ENCODE measurements around the gene MARCHF10. TPM values are rescaled to one million over a fixed set of nuclear protein-coding genes. Genes with fewer than 3 reads are reported as not detected.
A peak's percentile ranks its signal among the peaks of the same experiment; 100 is the strongest.
"Not testable (repeated sequence)": the region's sequence is repeated elsewhere in the genome, so short reads cannot be mapped to it uniquely, and the experiment has no call there.

The MARCHF10 gene
- total RNA-seq, 1 donor from 2014 or later, result 0.51 TPM

DNA sequence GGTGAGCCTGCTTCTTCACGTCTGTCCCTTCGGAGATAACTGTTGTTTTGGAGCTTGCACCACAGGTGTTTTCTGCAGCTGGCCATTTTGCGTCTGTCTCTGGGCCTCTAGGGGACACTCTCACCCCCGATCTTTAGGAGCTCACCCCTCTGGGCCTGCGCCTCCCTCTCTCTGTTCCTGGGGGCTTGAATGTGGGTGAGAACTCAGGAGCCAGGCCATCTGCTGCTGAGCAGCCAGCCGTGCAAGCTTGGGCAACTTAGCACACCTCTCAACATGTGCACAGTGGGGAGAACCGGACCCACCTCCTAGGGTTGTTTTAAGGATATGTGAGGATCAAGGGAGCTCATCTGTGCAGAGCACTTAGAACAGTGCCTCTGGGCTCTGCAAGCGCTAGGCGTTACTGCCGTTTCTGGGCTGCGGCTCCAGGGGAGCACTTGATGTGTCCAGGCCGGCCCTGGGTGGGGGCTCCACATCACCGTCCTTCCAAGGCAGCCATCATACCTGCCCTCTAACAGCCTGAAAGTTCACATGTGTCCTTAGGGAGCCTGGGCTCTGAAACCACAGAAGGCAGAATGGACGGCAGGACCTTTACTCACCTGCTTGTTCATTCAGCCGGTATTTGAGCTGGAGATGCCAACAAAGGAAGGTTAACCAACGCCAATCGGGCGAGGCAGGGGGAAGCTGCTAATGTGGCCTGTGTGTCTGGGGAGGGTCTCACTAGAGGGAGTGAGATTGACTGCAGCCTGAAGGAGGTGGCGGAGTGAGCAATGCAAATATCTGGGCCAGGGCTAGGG is 114.3 kb downstream of the MARCHF10 start:
- H3K27ac Mint-ChIP-seq, result peak overlapping the region; percentile 54
- DNase-seq (ENCODE audit: low spot score), result no peak
- H3F3A ChIP-seq (ENCODE audit: low read depth), result peaks cover 10% of the 10 kb centered on the region

DNA sequence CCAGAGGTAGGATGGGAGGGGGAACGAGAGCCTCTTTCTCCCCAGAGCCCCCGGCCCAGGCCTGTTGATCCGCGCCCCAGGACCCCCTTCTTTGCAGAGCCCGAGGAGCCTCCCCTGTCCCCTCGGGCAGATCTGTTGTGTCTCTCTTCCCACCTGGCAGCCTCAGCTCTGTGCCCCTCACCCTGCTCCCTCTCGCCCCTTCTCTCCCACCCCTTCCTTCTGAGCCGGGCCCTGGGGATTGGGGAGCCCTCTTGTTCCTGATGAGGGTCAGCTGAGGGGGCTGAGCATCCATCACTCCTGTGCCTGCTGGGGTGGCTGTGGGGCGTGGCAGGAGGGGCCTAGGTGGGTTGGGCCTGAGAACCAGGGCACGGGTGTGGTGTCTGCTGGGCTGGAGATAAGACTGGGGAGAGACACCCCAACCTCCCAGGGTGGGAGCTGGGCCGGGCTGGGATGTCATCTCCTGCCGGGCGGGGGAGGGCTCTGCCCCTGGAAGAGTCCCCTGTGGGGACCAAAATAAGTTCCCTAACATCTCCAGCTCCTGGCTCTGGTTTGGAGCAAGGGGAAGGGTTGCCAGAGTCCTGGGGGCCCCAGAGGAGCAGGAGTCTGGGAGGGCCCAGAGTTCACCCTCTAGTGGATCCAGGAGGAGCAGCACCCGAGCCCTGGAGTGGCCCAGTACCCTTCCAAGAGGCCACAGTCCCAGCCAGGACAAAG is 115.2 kb downstream of the MARCHF10 start:
- H3K9me3 Mint-ChIP-seq, result no peaks in the 10 kb centered on the region
- H3K4me1 ChIP-seq, result peaks cover 19% of the 10 kb centered on the region
- peak; percentile 63 for DNase-seq (ENCODE audit: low spot score)
- H3K9me3 ChIP-seq (ENCODE audit: low read depth), result no peaks in the 10 kb centered on the region
- no peak overlapping the region for H3K9ac ChIP-seq
- H3K27ac ChIP-seq, result no peak overlapping the region
- no peak overlapping the region for H3K4me3 Mint-ChIP-seq
- peaks cover 2% of the 10 kb centered on the region for H3K36me3 Mint-ChIP-seq
- TF ChIP-seq, protein P1, sequence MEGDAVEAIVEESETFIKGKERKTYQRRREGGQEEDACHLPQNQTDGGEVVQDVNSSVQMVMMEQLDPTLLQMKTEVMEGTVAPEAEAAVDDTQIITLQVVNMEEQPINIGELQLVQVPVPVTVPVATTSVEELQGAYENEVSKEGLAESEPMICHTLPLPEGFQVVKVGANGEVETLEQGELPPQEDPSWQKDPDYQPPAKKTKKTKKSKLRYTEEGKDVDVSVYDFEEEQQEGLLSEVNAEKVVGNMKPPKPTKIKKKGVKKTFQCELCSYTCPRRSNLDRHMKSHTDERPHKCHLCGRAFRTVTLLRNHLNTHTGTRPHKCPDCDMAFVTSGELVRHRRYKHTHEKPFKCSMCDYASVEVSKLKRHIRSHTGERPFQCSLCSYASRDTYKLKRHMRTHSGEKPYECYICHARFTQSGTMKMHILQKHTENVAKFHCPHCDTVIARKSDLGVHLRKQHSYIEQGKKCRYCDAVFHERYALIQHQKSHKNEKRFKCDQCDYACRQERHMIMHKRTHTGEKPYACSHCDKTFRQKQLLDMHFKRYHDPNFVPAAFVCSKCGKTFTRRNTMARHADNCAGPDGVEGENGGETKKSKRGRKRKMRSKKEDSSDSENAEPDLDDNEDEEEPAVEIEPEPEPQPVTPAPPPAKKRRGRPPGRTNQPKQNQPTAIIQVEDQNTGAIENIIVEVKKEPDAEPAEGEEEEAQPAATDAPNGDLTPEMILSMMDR (IDR thresholded peaks at IDR 0.05), result peak; percentile 51
- no peak for TF ChIP-seq EZH2phosphoT487 (IDR thresholded peaks at IDR 0.05)
- H3K4me1 Mint-ChIP-seq, result peaks cover 16% of the 10 kb centered on the region
- no peak overlapping the region for H3K4me2 ChIP-seq
- H3K4me3 ChIP-seq, result no peak overlapping the region
- H3F3A ChIP-seq (ENCODE audit: low read depth), result peaks cover 10% of the 10 kb centered on the region
- H3K27ac Mint-ChIP-seq, result no peak overlapping the region
- H4K20me1 ChIP-seq (ENCODE audit: low read depth), result no peaks in the 10 kb centered on the region
- H2AFZ ChIP-seq (replicated peaks), result no peak overlapping the region
- no peaks in the 10 kb centered on the region for H3K27me3 ChIP-seq
- H3K79me2 ChIP-seq (ENCODE audit: low read depth), result no peaks in the 10 kb centered on the region
- no peaks in the 10 kb centered on the region for H3K36me3 ChIP-seq
- peaks cover 2% of the 10 kb centered on the region for H3K27me3 Mint-ChIP-seq (ENCODE audit: insufficient read depth, low read depth)

More for the DNA sequence above, 114.3 kb downstream of the MARCHF10 start:
- no peak overlapping the region for H3K4me3 Mint-ChIP-seq
- H4K20me1 ChIP-seq (ENCODE audit: low read depth), result no peaks in the 10 kb centered on the region
- H3K27me3 ChIP-seq, result no peaks in the 10 kb centered on the region
- H3K4me1 Mint-ChIP-seq, result peaks cover 16% of the 10 kb centered on the region
- H3K36me3 Mint-ChIP-seq, result peaks cover 2% of the 10 kb centered on the region
- H3K9me3 Mint-ChIP-seq, result no peaks in the 10 kb centered on the region
- no peaks in the 10 kb centered on the region for H3K9me3 ChIP-seq (ENCODE audit: low read depth)
- H3K79me2 ChIP-seq (ENCODE audit: low read depth), result no peaks in the 10 kb centered on the region
- no peaks in the 10 kb centered on the region for H3K36me3 ChIP-seq
- H3K9ac ChIP-seq, result no peak overlapping the region
- H3K27me3 Mint-ChIP-seq (ENCODE audit: insufficient read depth, low read depth), result peaks cover 2% of the 10 kb centered on the region
- peaks cover 19% of the 10 kb centered on the region for H3K4me1 ChIP-seq
- H2AFZ ChIP-seq (replicated peaks), result no peak overlapping the region
- H3K4me3 ChIP-seq, result no peak overlapping the region
- H3K4me2 ChIP-seq, result peak overlapping the region; percentile 32
- peak overlapping the region; percentile 37 for H3K27ac ChIP-seq
- TF ChIP-seq, protein P1 (IDR thresholded peaks at IDR 0.05), result no peak
- TF ChIP-seq EZH2phosphoT487 (IDR thresholded peaks at IDR 0.05) (no peak), EZH2 (IDR thresholded peaks at IDR 0.05) (no peak)

DNA sequence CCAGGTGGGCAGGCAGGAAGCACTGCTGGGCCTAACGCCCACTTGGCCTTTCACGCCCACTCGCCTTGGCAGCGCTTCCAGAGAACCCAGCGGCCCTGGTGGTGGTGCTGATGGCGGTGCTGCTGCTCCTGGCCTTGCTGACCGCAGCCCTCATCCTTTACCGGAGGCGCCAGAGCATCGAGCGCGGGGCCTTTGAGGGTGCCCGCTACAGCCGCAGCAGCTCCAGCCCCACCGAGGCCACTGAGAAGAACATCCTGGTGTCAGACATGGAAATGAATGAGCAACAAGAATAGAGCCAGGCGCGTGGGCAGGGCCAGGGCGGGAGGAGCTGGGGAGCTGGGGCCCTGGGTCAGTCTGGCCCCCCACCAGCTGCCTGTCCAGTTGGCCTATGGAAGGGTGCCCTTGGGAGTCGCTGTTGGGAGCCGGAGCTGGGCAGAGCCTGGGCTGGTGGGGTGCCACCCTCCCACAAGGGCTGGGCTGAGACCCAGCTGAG is 115.9 kb downstream of the MARCHF10 start:
- peaks cover 2% of the 10 kb centered on the region for H3K36me3 Mint-ChIP-seq
- no peaks in the 10 kb centered on the region for H3K79me2 ChIP-seq (ENCODE audit: low read depth)

DNA sequence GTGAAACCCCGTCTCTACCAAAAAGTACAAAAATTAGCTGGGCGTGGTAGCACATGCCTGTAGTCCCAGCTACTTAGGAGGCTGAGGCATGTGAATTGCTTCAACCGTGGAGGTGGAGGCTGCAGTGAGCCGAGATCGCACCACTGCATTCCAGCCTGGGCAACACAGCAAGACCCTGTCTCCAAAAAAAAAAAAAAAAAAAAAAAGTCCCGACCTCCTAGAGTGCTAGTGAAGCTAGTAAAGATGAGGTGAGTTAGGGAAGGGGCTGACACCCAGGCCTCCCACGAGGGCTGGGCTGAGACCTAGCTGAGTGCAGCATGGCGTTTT is 116.6 kb downstream of the MARCHF10 start:
- not testable (repeated sequence) for H3K27ac ChIP-seq; H3K9me3 ChIP-seq (ENCODE audit: low read depth); H4K20me1 ChIP-seq (ENCODE audit: low read depth); H3K27me3 Mint-ChIP-seq (ENCODE audit: insufficient read depth, low read depth); H2AFZ ChIP-seq (replicated peaks); H3K9ac ChIP-seq; H3K9me3 Mint-ChIP-seq; H3F3A ChIP-seq (ENCODE audit: low read depth); H3K27me3 ChIP-seq; H3K79me2 ChIP-seq (ENCODE audit: low read depth); H3K36me3 Mint-ChIP-seq; H3K4me3 ChIP-seq; H3K36me3 ChIP-seq; H3K4me3 Mint-ChIP-seq; H3K4me2 ChIP-seq; DNase-seq (ENCODE audit: low spot score); H3K27ac Mint-ChIP-seq
- peaks cover 19% of the 10 kb centered on the region for H3K4me1 ChIP-seq
- peaks cover 16% of the 10 kb centered on the region for H3K4me1 Mint-ChIP-seq

More for the DNA sequence above, 115.9 kb downstream of the MARCHF10 start:
- Histone ChIP-seq H3K4me1 (peaks cover 19% of the 10 kb centered on the region), H2AFZ (replicated peaks) (no peak overlapping the region), H3K36me3 (no peaks in the 10 kb centered on the region), H3K9me3 (ENCODE audit: low read depth) (no peaks in the 10 kb centered on the region), H4K20me1 (ENCODE audit: low read depth) (no peaks in the 10 kb centered on the region), H3K27me3 (no peaks in the 10 kb centered on the region), H3K9ac (no peak overlapping the region), H3K27ac (no peak overlapping the region), H3F3A (ENCODE audit: low read depth) (peaks cover 10% of the 10 kb centered on the region), H3K4me3 (no peak overlapping the region), H3K4me2 (no peak overlapping the region)
- DNase-seq (ENCODE audit: low spot score), result no peak
- Mint-ChIP-seq H3K27me3 (ENCODE audit: insufficient read depth, low read depth) (peaks cover 2% of the 10 kb centered on the region), H3K27ac (no peak overlapping the region), H3K9me3 (no peaks in the 10 kb centered on the region), H3K4me3 (no peak overlapping the region), H3K4me1 (peaks cover 16% of the 10 kb centered on the region)
- TF ChIP-seq EZH2 (IDR thresholded peaks at IDR 0.05) (no peak), EZH2phosphoT487 (IDR thresholded peaks at IDR 0.05) (no peak)
- TF ChIP-seq, protein P1 (IDR thresholded peaks at IDR 0.05), result no peak

All from neural progenitor cell (in vitro differentiated cells).